Kidney (tissue), 22 donors: ENCODE data around the gene HSP90AA1. TPM values are rescaled to one million over a fixed set of nuclear protein-coding genes. Genes with fewer than 3 reads are reported as not detected.
"Not testable (repeated sequence)": the region's sequence is repeated elsewhere in the genome, so short reads cannot be mapped to it uniquely, and the experiment has no call there.

ENCODE experiments used
- DNase-seq, 5 donors: peaks; one replicate each; pipeline ENCODE4 v3.0.0-alpha.2; 2013 to 2020
- FAIRE-seq: peaks from 2 replicates; lab custom pipeline; 2012; peaks lifted over from hg19 to GRCh38; lab: Jason Lieb, UNC
- H3K27ac ChIP-seq, 2 donors: one replicate each; pipeline ENCODE4 v1.7.0; 2013; ENCODE audit warnings: low read depth in 2 of 2, low read length in 2 of 2, inconsistent platforms in 1 of 2
- H3K27me3 ChIP-seq: one replicate; pipeline ENCODE4 v1.7.1; 2013; ENCODE audit warnings: low read length, inconsistent platforms; ENCODE audit not compliant: control insufficient read depth, insufficient read depth
- H3K36me3 ChIP-seq, 3 donors: one replicate each; pipeline versions ENCODE4 v1.7.0 to v1.7.1; 2013; ENCODE audit warnings: low read length in 3 of 3, control low read depth in 1 of 3, inconsistent platforms in 1 of 3; ENCODE audit not compliant: insufficient read depth in 3 of 3, control insufficient read depth in 2 of 3
- H3K4me1 ChIP-seq, 3 donors: one replicate each; pipeline versions ENCODE4 v1.7.0 to v1.7.1; 2013; ENCODE audit warnings: low read length in 3 of 3, inconsistent platforms in 1 of 3, low read depth in 1 of 3; ENCODE audit not compliant: control insufficient read depth in 2 of 3, insufficient read depth in 2 of 3
- H3K4me3 ChIP-seq, 3 donors: one replicate each; pipeline versions ENCODE4 v1.7.0 to v1.8.1; 2013; ENCODE audit warnings: low read length in 3 of 3, control low read depth in 1 of 3, inconsistent platforms in 1 of 3
- H3K9ac ChIP-seq, 3 donors: one replicate each; pipeline versions ENCODE4 v1.7.0 to v1.7.1; 2013; ENCODE audit warnings: low read length in 3 of 3, control low read depth in 1 of 3, inconsistent platforms in 1 of 3
- H3K9me3 ChIP-seq, 3 donors: one replicate each; pipeline versions ENCODE4 v1.7.0 to v1.7.1; 2013; ENCODE audit warnings: low read length in 3 of 3, control low read depth in 1 of 3, inconsistent platforms in 1 of 3; ENCODE audit not compliant: control insufficient read depth in 2 of 3, insufficient read depth in 1 of 3
- CTCF ChIP-seq: IDR thresholded peaks from 3 replicates; pipeline ENCODE4 v1.5.1; 2012; ENCODE audit warnings: mild to moderate bottlenecking, moderate library complexity, borderline replicate concordance; ENCODE audit not compliant: insufficient read depth; ENCODE audit errors: extremely low read depth
- intact Hi-C: fragments of 100-400 bp; cut with DNase I; formaldehyde crosslinking; loops from one replicate; pipeline ENCODE4 v1.11.1; 2022
- long read RNA-seq, 10 donors: library from polyadenylated mRNA in 1 of 10; unstranded in 1 of 10; transcript quantifications; one replicate each; pipeline ENCODE4 v2.0.0 and lab custom pipeline, GENCODE V29; 2021 to 2026
- polyA plus RNA-seq: library from polyadenylated mRNA; stranded (reverse); fragments of 350-450 nt; fragmentation: Illumina TruSeq; extraction: RNeasy Lipid Tissue Mini Kit (QIAGEN cat#74804); gene quantifications from one replicate; pipeline ENCODE4 v1.2.3, GENCODE V29; 2014; ENCODE audit warnings: low read depth, low replicate concordance; ENCODE audit not compliant: insufficient read depth
- total RNA-seq: library from RNA; stranded (reverse); fragmentation: NEBNext Ultra II Directional; extraction: Animal tissue kit (Norgen Biotek cat#: 25700); gene quantifications from one replicate; pipeline ENCODE4 v1.2.1, GENCODE V29; 2021
- donor health status: control.
- donor health status: control.
- donor health status: control.
- donor health status: control.
- donor health status: control.
- donor health status: DM: yes; HTN: yes; CAD: no.
- donor health status: Normal renal cell carcinoma (clear cell type).

Gene HSP90AA1
- 409 TPM for total RNA-seq
- 455 TPM for polyA plus RNA-seq
- long read RNA-seq, donor 1, transcript HSP90AA1-205 (2 exons, 429 nt) = major isoform, 29 of 485 reads
- long read RNA-seq, donor 1, transcript HSP90AA1-206 (2 exons, 552 nt) = minor isoform, 5 of 485 reads
- long read RNA-seq, donor 1, partial matches to known transcripts = 446 of 485 reads
- long read RNA-seq, donor 1, other reads (novel, unspliced or antisense) = 0 of 485 reads
- long read RNA-seq, donor 2, transcript HSP90AA1-201 (11 exons, 3,379 nt) = major isoform, 17 of 506 reads
- long read RNA-seq, donor 2, transcript HSP90AA1-205 (2 exons, 429 nt) = minor isoform, 16 of 506 reads
- long read RNA-seq, donor 2, partial matches to known transcripts = 471 of 506 reads
- long read RNA-seq, donor 2, other reads (novel, unspliced or antisense) = 0 of 506 reads
- long read RNA-seq, donor 3, transcript HSP90AA1-201 (11 exons, 3,379 nt) = major isoform, 31 of 781 reads
- long read RNA-seq, donor 3, transcript HSP90AA1-206 (2 exons, 552 nt) = minor isoform, 5 of 781 reads
- long read RNA-seq, donor 3, transcript HSP90AA1-205 (2 exons, 429 nt) = minor isoform, 21 of 781 reads
- long read RNA-seq, donor 3, partial matches to known transcripts = 722 of 781 reads
- long read RNA-seq, donor 3, other reads (novel, unspliced or antisense) = 0 of 781 reads
- long read RNA-seq, donor 4, transcript HSP90AA1-201 (11 exons, 3,379 nt) = major isoform, 31 of 233 reads
- long read RNA-seq, donor 4, transcript HSP90AA1-205 (2 exons, 429 nt) = minor isoform, 5 of 233 reads
- long read RNA-seq, donor 4, partial matches to known transcripts = 197 of 233 reads
- long read RNA-seq, donor 4, other reads (novel, unspliced or antisense) = 0 of 233 reads
- long read RNA-seq, donor 5, partial matches to known transcripts = 46 of 48 reads
- long read RNA-seq, donor 5, other reads (novel, unspliced or antisense) = 0 of 48 reads
- long read RNA-seq, donor 6, transcript HSP90AA1-205 (2 exons, 429 nt) = major isoform, 36 of 1,055 reads
- long read RNA-seq, donor 6, transcript HSP90AA1-201 (11 exons, 3,379 nt) = minor isoform, 20 of 1,055 reads
- long read RNA-seq, donor 6, partial matches to known transcripts = 994 of 1,055 reads
- long read RNA-seq, donor 6, other reads (novel, unspliced or antisense) = 0 of 1,055 reads
- long read RNA-seq, donor 7, transcript HSP90AA1-205 (2 exons, 429 nt) = major isoform, 44 of 209 reads
- long read RNA-seq, donor 7, transcript HSP90AA1-201 (11 exons, 3,379 nt) = minor isoform, 14 of 209 reads
- long read RNA-seq, donor 7, partial matches to known transcripts = 117 of 209 reads
- long read RNA-seq, donor 7, other reads (novel, unspliced or antisense) = 34 of 209 reads
- long read RNA-seq, donor 8, transcript HSP90AA1-205 (2 exons, 429 nt) = major isoform, 23 of 453 reads
- long read RNA-seq, donor 8, transcript HSP90AA1-201 (11 exons, 3,379 nt) = minor isoform, 5 of 453 reads
- long read RNA-seq, donor 8, partial matches to known transcripts = 424 of 453 reads
- long read RNA-seq, donor 8, other reads (novel, unspliced or antisense) = 0 of 453 reads
- long read RNA-seq, donor 9, transcript HSP90AA1-201 (11 exons, 3,379 nt) = minor isoform, 8 of 274 reads
- long read RNA-seq, donor 9, transcript HSP90AA1-205 (2 exons, 429 nt) = major isoform, 18 of 274 reads
- long read RNA-seq, donor 9, partial matches to known transcripts = 248 of 274 reads
- long read RNA-seq, donor 9, other reads (novel, unspliced or antisense) = 0 of 274 reads
- long read RNA-seq, donor 10, transcript HSP90AA1-206 (2 exons, 552 nt) = minor isoform, 5 of 521 reads
- long read RNA-seq, donor 10, transcript HSP90AA1-205 (2 exons, 429 nt) = major isoform, 28 of 521 reads
- long read RNA-seq, donor 10, transcript HSP90AA1-201 (11 exons, 3,379 nt) = minor isoform, 8 of 521 reads
- long read RNA-seq, donor 10, partial matches to known transcripts = 478 of 521 reads
- long read RNA-seq, donor 10, other reads (novel, unspliced or antisense) = 0 of 521 reads

- peak within 1 kb of the TSS; percentile 82 to 98 (median 98) for H3K9ac ChIP-seq
- H3K4me3 ChIP-seq = peak within 1 kb of the TSS; percentile 79 to 92 (median 88)
- peak within 1 kb of the TSS; percentile 100 for H3K27ac ChIP-seq
- H3K36me3 ChIP-seq = peaks cover 23 to 37% (median 25%) of the 10 kb centered on the region in 3 donors
- H3K9me3 ChIP-seq = no peaks in the 10 kb centered on the region
- FAIRE-seq = no peak
- peak; percentile 95 to 99 (median 97) for DNase-seq
- no peak for TF ChIP-seq CTCF
- peaks cover 0 to 22% (median 20%) of the 10 kb centered on the region in 3 donors for H3K4me1 ChIP-seq
- intact Hi-C loops = no loop called here
- no peaks in the 10 kb centered on the region for H3K27me3 ChIP-seq
These were observed at the start of gene HSP90AA1 for GRCh38 chr14:102086972-102087761. TSS of gene HSP90AA1 (minus strand) at chr14:102087044. CDS start at chr14:102086378, 666 bp downstream.

GRCh38 chr14:102135456-102135855 is 48.6 kb upstream of the HSP90AA1 start:
- H3K4me1 ChIP-seq, FAIRE-seq, H3K27ac ChIP-seq, intact Hi-C loops, H3K36me3 ChIP-seq, H3K9me3 ChIP-seq, H3K4me3 ChIP-seq, H3K9ac ChIP-seq, H3K27me3 ChIP-seq, DNase-seq: not testable (repeated sequence)

GRCh38 chr14:102134719-102135118 is 47.9 kb upstream of the HSP90AA1 start:
- intact Hi-C loops, H3K9ac ChIP-seq, H3K9me3 ChIP-seq, H3K27ac ChIP-seq, H3K4me1 ChIP-seq, H3K36me3 ChIP-seq, FAIRE-seq, H3K4me3 ChIP-seq, H3K27me3 ChIP-seq, DNase-seq: not testable (repeated sequence)

- H3K27me3 ChIP-seq, H3K4me3 ChIP-seq, DNase-seq, H3K9me3 ChIP-seq, intact Hi-C loops, FAIRE-seq, H3K27ac ChIP-seq, H3K36me3 ChIP-seq, H3K9ac ChIP-seq, H3K4me1 ChIP-seq: not testable (repeated sequence)
These were observed 47.2 kb upstream of the HSP90AA1 start for GRCh38 chr14:102134021-102134420.
